Measurements from ENCODE around the gene EDN2. TPM values are rescaled to one million over a fixed set of nuclear protein-coding genes. Genes with fewer than 3 reads are reported as not detected.

The EDN2 gene
- total and polyA plus RNA-seq, 11 donors = 0.23 to 3.5 (median 1.9) TPM; not detected in 4

- TF ChIP-seq CTCF (IDR thresholded peaks at IDR 0.05) = no peak
- TF ChIP-seq POLR2A (IDR thresholded peaks at IDR 0.05) = no peak
- Histone ChIP-seq H3K36me3 (peaks cover 0 to 23% (median 0%) of the 10 kb centered on the region in 9 donors), H3K4me1 (peaks cover 0 to 13% (median 6%) of the 10 kb centered on the region in 12 donors), H3K4me3 (no peak overlapping the region), H3K27ac (no peak overlapping the region), H3K9me3 (no peaks in the 10 kb centered on the region), H3K27me3 (no peaks in the 10 kb centered on the region)
- 92 to 97% (median 96%) methylated on average over 29 to 41 of the region's 41 CpGs for WGBS, 4 donors
- DNase-seq (peak in 1 of 5 donors; percentile 58), ATAC-seq (no peak)
- intact Hi-C loops (cut with DNase I) = loop anchor here in 1 of 10 donors (10.0 kb wide), 1 partner anchor 64 kb away; no protein-coding TSS in a partner anchor
Observed at GRCh38 chr1:41510531-41511238, 26.2 kb upstream of the EDN2 start.

GRCh38 chr1:41509270-41509671, 24.8 kb upstream of the EDN2 start:
- intact Hi-C loops (cut with DNase I) = no loop called here
- Histone ChIP-seq H3K4me1 (peaks cover 0 to 5% (median 0%) of the 10 kb centered on the region in 12 donors), H3K36me3 (peaks cover 0 to 22% (median 0%) of the 10 kb centered on the region in 9 donors), H3K4me3 (no peak overlapping the region), H3K27me3 (no peaks in the 10 kb centered on the region), H3K9me3 (no peaks in the 10 kb centered on the region), H3K27ac (no peak overlapping the region)
- peak in 1 of 5 donors; percentile 35 for DNase-seq
- 78 to 85% (median 83%) methylated on average over 9 of the region's 9 CpGs for WGBS, 4 donors
- ATAC-seq = no peak
- TF ChIP-seq POLR2A (IDR thresholded peaks at IDR 0.05) (no peak), CTCF (IDR thresholded peaks at IDR 0.05) (no peak)

GRCh38 chr1:41508290-41508689, 23.8 kb upstream of the EDN2 start:
- Histone ChIP-seq H3K27me3 (no peaks in the 10 kb centered on the region), H3K9me3 (no peaks in the 10 kb centered on the region), H3K4me3 (no peak overlapping the region), H3K4me1 (peaks cover 0 to 12% (median 0%) of the 10 kb centered on the region in 12 donors), H3K36me3 (peaks cover 0 to 15% (median 0%) of the 10 kb centered on the region in 9 donors), H3K27ac (no peak overlapping the region)
- no peak for TF ChIP-seq POLR2A (IDR thresholded peaks at IDR 0.05)
- TF ChIP-seq CTCF (IDR thresholded peaks at IDR 0.05) = no peak
- 78 to 100% (median 87%) methylated on average over 1 to 2 of the region's 2 CpGs for WGBS, 4 donors
- DNase-seq (peak in 1 of 5 donors; percentile 33), ATAC-seq (no peak)
- intact Hi-C loops (cut with DNase I) = no loop called here

GRCh38 chr1:41507836-41508235, 23.4 kb upstream of the EDN2 start:
- H3K4me1 ChIP-seq = peaks cover 0 to 16% (median 3%) of the 10 kb centered on the region in 12 donors
- peaks cover 0 to 10% (median 0%) of the 10 kb centered on the region in 9 donors for H3K36me3 ChIP-seq
- H3K9me3 ChIP-seq = no peaks in the 10 kb centered on the region
- DNase-seq (peak in 1 of 5 donors; percentile 23), ATAC-seq (no peak)
- 80 to 90% (median 87%) methylated on average over 6 of the region's 6 CpGs for WGBS, 4 donors
- no peak overlapping the region for H3K4me3 ChIP-seq
- intact Hi-C loops (cut with DNase I) = no loop called here
- H3K27ac ChIP-seq = no peak overlapping the region
- H3K27me3 ChIP-seq = no peaks in the 10 kb centered on the region
- no peak for TF ChIP-seq CTCF (IDR thresholded peaks at IDR 0.05)
- no peak for TF ChIP-seq POLR2A (IDR thresholded peaks at IDR 0.05)
